Psoas muscle (tissue), 8 donors: Measurements from ENCODE around the gene RASGRF2. TPM values are rescaled to one million over a fixed set of nuclear protein-coding genes. Genes with fewer than 3 reads are reported as not detected.

ENCODE experiments used
- ATAC-seq, 4 donors: fragments of 200-7000 bp; cut with Tn5 transposase; one replicate each; pipeline ENCODE4 v1.9.1; 2020; ENCODE audit warnings: moderate library complexity in 3 of 4, mild to moderate bottlenecking in 2 of 4
- DNase-seq, 2 donors: peaks; one replicate each; pipeline ENCODE4 v3.0.0-alpha.2; 2020
- H3K27ac ChIP-seq: fragments of 200-600 bp; one replicate; pipeline ENCODE4 v1.8.0; 2022
- H3K27me3 ChIP-seq, 3 donors: fragments of 200-600 bp in 1 of 3; one replicate each; pipeline versions ENCODE4 v1.6.1 to v1.8.0; 2013 to 2022; ENCODE audit warnings: low read length in 2 of 3, mild to moderate bottlenecking in 2 of 3, moderate library complexity in 1 of 3; ENCODE audit not compliant: insufficient read depth in 3 of 3
- H3K36me3 ChIP-seq, 2 donors: fragments of 200-600 bp in 1 of 2; one replicate each; pipeline versions ENCODE4 v1.6.1 to v1.8.0; 2013 to 2022; ENCODE audit warnings: low read depth in 1 of 2, mild to moderate bottlenecking in 1 of 2, moderate library complexity in 1 of 2; ENCODE audit not compliant: insufficient read depth in 1 of 2
- H3K4me1 ChIP-seq: fragments of 200-600 bp; one replicate; pipeline ENCODE4 v1.8.0; 2022
- H3K4me3 ChIP-seq: fragments of 200-600 bp; one replicate; pipeline ENCODE4 v1.8.0; 2022; ENCODE audit warnings: mild to moderate bottlenecking
- H3K9me3 ChIP-seq: fragments of 200-600 bp; one replicate; pipeline ENCODE4 v1.8.0; 2022
- CTCF ChIP-seq: fragments of 200-600 bp; IDR thresholded peaks from one replicate; pipeline ENCODE4 v1.8.0; 2022; ENCODE audit warnings: antibody characterized with exemption
- WGBS, 3 donors: extraction: QIAGEN DNeasy Blood & Tissue Kit; methylation state at CpG; one replicate each; pipeline versions ENCODE4 v1.1.6 to v1.1.7; 2013; 5-methylcytosine and 5-hydroxymethylcytosine counted together
- intact Hi-C, 2 donors: fragments of 100-400 bp; cut with DNase I; formaldehyde crosslinking; loops; one replicate each; pipeline versions ENCODE4 v1.11.0 to v1.14.2; 2022
- polyA plus RNA-seq, 3 donors: library from polyadenylated mRNA; stranded (reverse); fragments of 200-250 nt; gene quantifications; one replicate each; pipeline ENCODE4 v1.2.3, GENCODE V29; 2013
- total RNA-seq, 4 donors: library from RNA; stranded (reverse); fragmentation: NEBNext Ultra II Directional in 2 of 4; extraction: Animal tissue kit (Norgen Biotek cat#: 25700) in 2 of 4; gene quantifications; one replicate each; pipeline versions ENCODE4 v1.2.1 to v1.2.4, GENCODE V29; 2021 to 2023
- donor health status: healthy with polysubstance abuse.
- donor health status: DM: no; HTN: no; CAD: no; lungs with moderate emphysema.
- donor health status: Bipolar disorder and iron deficiency.
- donor health status: healthy.
- donor health status: DM: yes; HTN: yes; CAD: no.
- donor health status: DM: no; HTN: no; CAD: no.
- donor health status: DM: no; HTN: no; CAD: no.
- donor health status: DM: yes; HTN: yes; CAD: no.

Gene RASGRF2
- total and polyA plus RNA-seq, 7 donors = 2.0 to 6.2 (median 3.2) TPM

GRCh38 chr5:81244451-81244850, 284.3 kb downstream of the RASGRF2 start:
- 68 to 81% (median 72%) methylated on average over 4 of the region's 4 CpGs for WGBS, 3 donors
- peak in 1 of 4 donors; percentile 23 for ATAC-seq
- Histone ChIP-seq H3K27me3 (no peaks in the 10 kb centered on the region), H3K36me3 (peaks cover 4 to 5% of the 10 kb centered on the region in 2 donors), H3K4me1 (peaks cover 92% of the 10 kb centered on the region), H3K27ac (peak overlapping the region; percentile 98), H3K4me3 (no peak overlapping the region), H3K9me3 (no peaks in the 10 kb centered on the region)
- no peak for DNase-seq
- no peak for TF ChIP-seq CTCF
- intact Hi-C loops = no loop called here

GRCh38 chr5:81245871-81246235, 285.7 kb downstream of the RASGRF2 start:
- Histone ChIP-seq H3K9me3 (no peaks in the 10 kb centered on the region), H3K36me3 (peaks cover 4 to 9% of the 10 kb centered on the region in 2 donors), H3K4me1 (peaks cover 90% of the 10 kb centered on the region), H3K27me3 (no peaks in the 10 kb centered on the region), H3K4me3 (no peak overlapping the region), H3K27ac (peak overlapping the region; percentile 98)
- peak in 1 of 4 donors; percentile 11 for ATAC-seq
- TF ChIP-seq CTCF = no peak
- intact Hi-C loops = loop anchor here in 1 of 2 donors (5.0 kb wide), 1 partner anchor 46 kb away; no protein-coding TSS in a partner anchor
- 48 to 62% (median 52%) methylated on average over 5 of the region's 5 CpGs for WGBS, 3 donors
- no peak for DNase-seq

GRCh38 chr5:81246697-81247096, 286.5 kb downstream of the RASGRF2 start:
- no peak for DNase-seq
- Histone ChIP-seq H3K27me3 (no peaks in the 10 kb centered on the region), H3K4me3 (no peak overlapping the region), H3K27ac (peak overlapping the region; percentile 98), H3K9me3 (no peaks in the 10 kb centered on the region), H3K4me1 (peaks cover 90% of the 10 kb centered on the region), H3K36me3 (peaks cover 11 to 13% of the 10 kb centered on the region in 2 donors)
- no peak for ATAC-seq
- WGBS, 3 donors = 51 to 71% (median 58%) methylated on average over 6 of the region's 6 CpGs
- intact Hi-C loops = loop anchor here in 1 of 2 donors (5.0 kb wide), 1 partner anchor 46 kb away; no protein-coding TSS in a partner anchor
- no peak for TF ChIP-seq CTCF

GRCh38 chr5:81247441-81247972, 287.3 kb downstream of the RASGRF2 start:
- TF ChIP-seq CTCF = no peak
- DNase-seq (no peak), ATAC-seq (no peak)
- WGBS, 3 donors = 38 to 58% (median 49%) methylated on average over 3 of the region's 3 CpGs
- intact Hi-C loops = loop anchor here in 1 of 2 donors (5.0 kb wide), 1 partner anchor 45 kb away; no protein-coding TSS in a partner anchor
- Histone ChIP-seq H3K4me3 (no peak overlapping the region), H3K4me1 (peaks cover 86% of the 10 kb centered on the region), H3K27ac (peak overlapping the region; percentile 98), H3K9me3 (no peaks in the 10 kb centered on the region), H3K27me3 (no peaks in the 10 kb centered on the region), H3K36me3 (peaks cover 12 to 21% of the 10 kb centered on the region in 2 donors)

- peaks cover 17 to 38% of the 10 kb centered on the region in 2 donors for H3K36me3 ChIP-seq
- WGBS, 3 donors = 56 to 69% (median 62%) methylated on average over 4 of the region's 4 CpGs
These were observed 289.1 kb downstream of the RASGRF2 start for GRCh38 chr5:81249240-81249639.

More at GRCh38 chr5:81249240-81249639, 289.1 kb downstream of the RASGRF2 start:
- ATAC-seq (no peak), DNase-seq (no peak)
- intact Hi-C loops = loop anchor here in 1 of 2 donors (5.0 kb wide), 1 partner anchor 43 kb away; no protein-coding TSS in a partner anchor
- Histone ChIP-seq H3K27ac (peak overlapping the region; percentile 3), H3K4me1 (peaks cover 70% of the 10 kb centered on the region), H3K27me3 (no peaks in the 10 kb centered on the region), H3K9me3 (no peaks in the 10 kb centered on the region), H3K4me3 (no peak overlapping the region)
- TF ChIP-seq CTCF = no peak
